ENCODE measurements around the gene CTBP2.

CTBP2 gene

DNA sequence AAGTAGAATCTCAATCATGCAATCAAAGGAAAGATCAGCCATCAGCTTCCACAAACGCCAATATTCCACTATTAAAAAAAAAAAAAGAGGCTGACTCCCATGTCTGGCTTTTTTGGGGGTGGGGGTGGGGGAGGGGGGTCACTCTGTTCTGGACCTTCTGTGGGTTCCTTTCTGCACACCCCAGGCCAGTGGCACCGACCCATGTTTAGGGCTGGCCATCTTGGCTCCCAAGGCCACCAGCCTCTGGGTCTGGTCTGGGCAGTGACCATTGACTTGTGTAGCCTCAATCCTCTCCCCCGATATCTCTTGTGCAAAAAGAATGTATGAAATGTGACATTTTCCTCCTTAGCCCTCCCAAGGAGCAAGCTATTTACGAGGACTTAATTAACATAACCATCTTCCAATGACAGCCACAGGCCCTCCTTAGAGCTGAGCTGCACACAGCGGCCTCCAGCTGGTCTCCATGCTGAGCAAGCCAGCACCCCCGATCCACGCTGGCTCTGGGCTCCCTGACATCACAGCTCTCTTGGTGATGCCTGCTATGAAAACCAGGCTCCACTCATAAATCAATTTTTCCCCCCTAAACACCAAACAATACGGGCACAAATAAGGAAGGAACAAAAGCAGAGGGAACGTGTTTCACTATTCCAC, 118.4 kb downstream of the CTBP2 start:
- ChIA-PET POLR2A (no interaction called here), CTCF (interaction anchor here (1.3 to 1.6 kb wide), 2 partner anchors 20 to 302 kb away, joined by 4 to 6 read pairs; no protein-coding TSS in a partner anchor)
- no peak for DNase-seq (ENCODE audit: extremely low spot score)
- TF ChIP-seq, protein P1, sequence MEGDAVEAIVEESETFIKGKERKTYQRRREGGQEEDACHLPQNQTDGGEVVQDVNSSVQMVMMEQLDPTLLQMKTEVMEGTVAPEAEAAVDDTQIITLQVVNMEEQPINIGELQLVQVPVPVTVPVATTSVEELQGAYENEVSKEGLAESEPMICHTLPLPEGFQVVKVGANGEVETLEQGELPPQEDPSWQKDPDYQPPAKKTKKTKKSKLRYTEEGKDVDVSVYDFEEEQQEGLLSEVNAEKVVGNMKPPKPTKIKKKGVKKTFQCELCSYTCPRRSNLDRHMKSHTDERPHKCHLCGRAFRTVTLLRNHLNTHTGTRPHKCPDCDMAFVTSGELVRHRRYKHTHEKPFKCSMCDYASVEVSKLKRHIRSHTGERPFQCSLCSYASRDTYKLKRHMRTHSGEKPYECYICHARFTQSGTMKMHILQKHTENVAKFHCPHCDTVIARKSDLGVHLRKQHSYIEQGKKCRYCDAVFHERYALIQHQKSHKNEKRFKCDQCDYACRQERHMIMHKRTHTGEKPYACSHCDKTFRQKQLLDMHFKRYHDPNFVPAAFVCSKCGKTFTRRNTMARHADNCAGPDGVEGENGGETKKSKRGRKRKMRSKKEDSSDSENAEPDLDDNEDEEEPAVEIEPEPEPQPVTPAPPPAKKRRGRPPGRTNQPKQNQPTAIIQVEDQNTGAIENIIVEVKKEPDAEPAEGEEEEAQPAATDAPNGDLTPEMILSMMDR (IDR thresholded peaks at IDR 0.05; ENCODE audit: control extremely low read depth, extremely low read depth, low read depth, missing control alignments), result no peak

DNA sequence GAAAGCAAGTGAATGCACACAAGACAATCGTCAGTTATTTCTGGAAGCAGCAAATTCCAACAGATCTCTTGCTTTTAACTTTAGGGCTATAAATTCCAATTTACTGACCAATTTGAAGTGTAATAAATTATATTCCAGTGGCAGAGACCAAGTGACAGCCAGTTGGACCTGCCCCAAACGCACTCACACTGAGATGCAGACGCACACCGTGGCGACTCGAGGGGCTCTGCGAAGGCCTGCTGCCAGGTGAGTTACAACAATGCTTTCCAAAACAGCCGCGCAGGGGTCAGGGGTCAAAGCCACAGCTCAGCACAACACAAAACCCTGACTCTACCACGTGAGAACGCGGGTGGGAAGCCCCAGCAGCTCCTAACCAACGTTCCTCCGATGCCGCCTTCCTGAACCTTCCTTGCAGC, 121.0 kb downstream of the CTBP2 start:
- no peak for DNase-seq (ENCODE audit: extremely low spot score)
- CTCF ChIA-PET, result interaction anchor here (0.9 kb wide), 1 partner anchor 11 kb away, joined by 3 read pairs; no protein-coding TSS in a partner anchor
- TF ChIP-seq, protein P1 (IDR thresholded peaks at IDR 0.05; ENCODE audit: control extremely low read depth, extremely low read depth, low read depth, missing control alignments), result no peak
- POLR2A ChIA-PET, result no interaction called here

DNA sequence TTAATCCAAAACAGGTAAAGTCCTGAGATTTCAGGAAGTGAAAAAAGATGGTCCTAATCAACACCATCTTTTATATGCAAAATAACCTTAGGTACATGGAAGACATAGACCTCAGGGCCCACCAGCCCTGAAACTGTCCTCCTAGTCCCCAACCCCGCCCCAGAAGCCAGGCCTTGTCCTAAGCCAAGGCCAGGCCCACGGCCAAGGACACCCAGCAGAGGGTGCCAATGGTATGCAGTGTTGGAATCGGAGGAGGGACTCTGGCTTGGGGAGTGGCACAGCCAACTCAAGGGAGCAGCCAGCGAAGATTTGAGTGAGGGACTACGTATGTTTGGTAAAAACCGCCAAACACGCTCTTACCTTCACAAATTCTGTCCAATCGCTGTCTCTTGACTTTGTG, 121.7 kb downstream of the CTBP2 start:
- ChIA-PET POLR2A (no interaction called here), CTCF (no interaction called here)
- no peak for DNase-seq (ENCODE audit: extremely low spot score)
- TF ChIP-seq, protein P1 (IDR thresholded peaks at IDR 0.05; ENCODE audit: control extremely low read depth, extremely low read depth, low read depth, missing control alignments), result peak; percentile 31

DNA sequence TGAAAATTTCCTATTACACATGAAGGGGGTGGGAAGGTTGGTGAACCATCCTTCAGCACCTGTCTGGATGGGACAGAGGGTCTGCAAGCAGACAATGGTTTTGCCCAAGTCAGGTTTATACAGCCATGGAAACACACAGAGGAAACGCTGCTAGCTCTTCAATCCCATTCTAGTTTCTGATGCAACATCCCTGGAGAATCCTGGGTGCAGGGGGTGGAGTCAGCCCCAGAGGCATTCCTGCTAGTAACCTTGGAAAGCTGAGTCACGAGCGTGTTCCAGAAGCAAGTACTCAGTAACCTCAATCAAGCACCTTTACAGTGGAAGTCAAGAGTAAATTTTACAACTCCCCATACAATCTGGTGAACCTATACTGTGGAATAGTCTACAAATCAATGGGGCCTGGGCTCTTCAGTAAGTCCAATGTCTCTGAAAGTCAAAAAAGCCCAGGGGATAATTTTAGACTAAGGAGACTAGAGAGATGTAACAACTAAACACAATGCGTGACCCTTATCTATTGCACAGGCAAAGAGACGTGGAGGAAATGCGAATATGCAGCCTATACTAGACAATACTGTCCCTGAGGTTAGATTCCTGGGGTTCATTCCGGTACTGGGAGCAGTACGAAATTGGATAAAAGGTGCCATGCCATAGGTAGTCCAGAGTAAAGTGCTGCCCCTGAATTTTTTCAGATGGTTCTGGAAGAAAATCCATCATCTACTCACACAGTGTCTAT, 123.1 kb downstream of the CTBP2 start:
- POLR2A ChIA-PET, result no interaction called here
- TF ChIP-seq, protein P1 (IDR thresholded peaks at IDR 0.05; ENCODE audit: control extremely low read depth, extremely low read depth, low read depth, missing control alignments), result no peak
- CTCF ChIA-PET, result interaction anchor here (0.9 to 4.1 kb wide), 2 partner anchors 10 to 44 kb away, joined by 3 to 27 read pairs; no protein-coding TSS in a partner anchor
- no peak for DNase-seq (ENCODE audit: extremely low spot score)

DNA sequence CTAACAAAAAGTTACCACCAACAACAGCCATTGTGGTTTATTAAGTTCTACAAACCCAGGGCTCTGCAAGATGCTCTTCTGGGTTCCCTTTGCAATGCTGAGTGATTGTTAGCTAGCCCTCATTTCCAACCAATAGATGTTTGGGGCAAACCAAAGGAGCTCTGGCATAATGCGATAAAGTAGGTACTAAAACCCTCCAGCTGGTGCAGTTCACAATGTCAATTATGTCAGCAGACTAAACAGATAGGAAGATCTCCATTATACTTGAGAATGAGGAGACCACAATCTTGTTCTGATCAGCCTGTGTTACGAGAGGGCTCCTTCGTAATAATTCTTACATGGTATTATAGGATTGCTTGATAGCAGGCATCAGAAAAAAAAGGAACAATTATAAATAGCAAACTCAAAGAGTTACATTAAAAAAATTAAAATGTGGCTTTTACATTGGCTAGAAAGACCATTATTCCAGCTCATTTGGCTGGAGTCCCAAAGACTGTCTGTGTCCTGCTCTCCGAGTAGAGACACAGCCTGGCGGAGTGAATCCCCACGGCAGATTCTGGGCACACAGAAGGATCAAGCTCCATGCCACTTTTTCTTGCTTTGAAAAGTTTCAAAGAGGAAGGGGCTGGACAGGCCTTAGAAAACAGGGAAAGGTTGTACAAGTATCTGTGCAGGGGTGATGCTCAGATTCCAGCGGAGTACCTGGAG, 124.6 kb downstream of the CTBP2 start:
- DNase-seq (ENCODE audit: extremely low spot score), result no peak
- ChIA-PET CTCF (interaction anchor here (0.7 to 4.1 kb wide), 2 partner anchors 12 to 26 kb away, joined by 4 to 27 read pairs; no protein-coding TSS in a partner anchor), POLR2A (no interaction called here)
- TF ChIP-seq, protein P1 (IDR thresholded peaks at IDR 0.05; ENCODE audit: control extremely low read depth, extremely low read depth, low read depth, missing control alignments), result no peak

DNA sequence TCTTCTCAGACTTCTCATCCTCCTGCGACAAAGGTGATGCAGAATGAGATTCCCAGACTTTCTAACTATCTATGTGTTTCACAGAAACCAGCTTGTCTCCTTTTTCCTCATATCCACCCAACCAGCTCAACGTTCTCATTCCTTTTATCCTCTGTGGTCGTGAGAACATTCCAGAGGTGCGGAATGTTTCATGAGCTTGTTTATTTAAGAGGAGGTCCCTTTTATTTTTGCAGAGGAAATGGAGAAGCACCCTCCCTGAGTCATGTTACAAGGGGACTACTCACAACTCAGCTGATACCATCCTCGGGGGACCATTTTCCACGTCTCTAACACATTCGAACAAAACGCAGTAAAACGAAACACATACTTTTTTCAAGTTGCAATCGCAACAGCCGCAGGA, 125.2 kb downstream of the CTBP2 start:
- TF ChIP-seq, protein P1 (IDR thresholded peaks at IDR 0.05; ENCODE audit: control extremely low read depth, extremely low read depth, low read depth, missing control alignments), result no peak
- POLR2A ChIA-PET, result no interaction called here
- DNase-seq (ENCODE audit: extremely low spot score), result no peak
- CTCF ChIA-PET, result interaction anchor here (4.1 kb wide), 1 partner anchor 13 kb away, joined by 27 read pairs; no protein-coding TSS in a partner anchor

All from GM10248 (cell line).